Right lobe of liver (tissue), 6 donors: ENCODE results near the gene TRIOBP. TPM values are rescaled to one million over a fixed set of nuclear protein-coding genes. Genes with fewer than 3 reads are reported as not detected.

ENCODE experiments used
- ATAC-seq, 4 donors: fragments of 200-7000 bp; cut with Tn5 transposase; one replicate each; pipeline ENCODE4 v1.9.1; 2020; ENCODE audit warnings: mild to moderate bottlenecking in 4 of 4, moderate library complexity in 4 of 4
- DNase-seq, 3 donors: peaks; one replicate each; pipeline ENCODE4 v3.0.0-alpha.2; 2020
- H3K27ac ChIP-seq, 3 donors: fragments of 200-600 bp; one replicate each; pipeline ENCODE4 v1.8.0; 2022
- H3K27me3 ChIP-seq, 2 donors: fragments of 200-600 bp; one replicate each; pipeline ENCODE4 v1.8.0; 2022
- H3K36me3 ChIP-seq, 4 donors: fragments of 200-600 bp; sonication (generic) in 1 of 4; one replicate each; pipeline versions ENCODE4 v1.5.1 to v1.8.0; 2017 to 2022; ENCODE audit warnings: control low read depth in 1 of 4
- H3K4me1 ChIP-seq, 4 donors: fragments of 200-600 bp; sonication (generic) in 1 of 4; one replicate each; pipeline versions ENCODE4 v1.5.1 to v1.8.0; 2017 to 2022; ENCODE audit warnings: control low read depth in 1 of 4
- H3K4me3 ChIP-seq, 3 donors: fragments of 200-600 bp; one replicate each; pipeline ENCODE4 v1.8.0; 2022
- H3K9me3 ChIP-seq, 4 donors: fragments of 200-600 bp; sonication (generic) in 1 of 4; one replicate each; pipeline versions ENCODE4 v1.5.1 to v1.8.0; 2017 to 2022; ENCODE audit warnings: control low read depth in 1 of 4
- CTCF ChIP-seq, 4 donors: fragments of 200-600 bp in 3 of 4; fragments of 450-650 bp in 1 of 4; IDR thresholded peaks; one replicate each; pipeline versions ENCODE4 v1.5.1 to v1.8.0; 2016 to 2022; ENCODE audit warnings: antibody characterized with exemption in 4 of 4, mild to moderate bottlenecking in 2 of 4
- POLR2A ChIP-seq: fragments of 450-650 bp; IDR thresholded peaks from one replicate; pipeline ENCODE4 v1.6.1; 2017; ENCODE audit warnings: antibody characterized with exemption, mild to moderate bottlenecking
- WGBS: methylation state at CpG from one replicate; pipeline ENCODE4 v1.1.6; 2018; ENCODE audit warnings: low coverage, low lambda C conversion rate; ENCODE audit not compliant: insufficient coverage; ENCODE audit errors: missing lambda C conversion rate; 5-methylcytosine and 5-hydroxymethylcytosine counted together
- intact Hi-C, 2 donors: fragments of 100-400 bp; cut with DNase I; formaldehyde crosslinking; loops; one replicate each; pipeline versions ENCODE4 v1.11.2 to v1.14.1; 2022
- total RNA-seq, 6 experiments: library from RNA; depleted of rRNA in 2 of 6; stranded (reverse); fragments of >200 nt in 2 of 6; fragmentation: NEBNext Ultra II Directional in 3 of 6; extraction: Animal tissue kit (Norgen Biotek cat#: 25700) in 3 of 6; gene quantifications; one replicate each; pipeline versions ENCODE4 v1.1.0 to v1.2.4, GENCODE V29; 2016 to 2023
- donor health status: DM: no; HTN: yes; CAD: no.
- donor health status: DM: no; HTN: no; CAD: no.
- donor health status: DM: no; HTN: no; CAD: no.
- donor health status: DM: no; HTN: yes; CAD: no.
- donor health status: DM: no; HTN: yes; CAD: no.

The TRIOBP gene
- total RNA-seq, 6 experiments from 2014 or later: 11.7 to 22.8 (median 20.7) TPM

DNA sequence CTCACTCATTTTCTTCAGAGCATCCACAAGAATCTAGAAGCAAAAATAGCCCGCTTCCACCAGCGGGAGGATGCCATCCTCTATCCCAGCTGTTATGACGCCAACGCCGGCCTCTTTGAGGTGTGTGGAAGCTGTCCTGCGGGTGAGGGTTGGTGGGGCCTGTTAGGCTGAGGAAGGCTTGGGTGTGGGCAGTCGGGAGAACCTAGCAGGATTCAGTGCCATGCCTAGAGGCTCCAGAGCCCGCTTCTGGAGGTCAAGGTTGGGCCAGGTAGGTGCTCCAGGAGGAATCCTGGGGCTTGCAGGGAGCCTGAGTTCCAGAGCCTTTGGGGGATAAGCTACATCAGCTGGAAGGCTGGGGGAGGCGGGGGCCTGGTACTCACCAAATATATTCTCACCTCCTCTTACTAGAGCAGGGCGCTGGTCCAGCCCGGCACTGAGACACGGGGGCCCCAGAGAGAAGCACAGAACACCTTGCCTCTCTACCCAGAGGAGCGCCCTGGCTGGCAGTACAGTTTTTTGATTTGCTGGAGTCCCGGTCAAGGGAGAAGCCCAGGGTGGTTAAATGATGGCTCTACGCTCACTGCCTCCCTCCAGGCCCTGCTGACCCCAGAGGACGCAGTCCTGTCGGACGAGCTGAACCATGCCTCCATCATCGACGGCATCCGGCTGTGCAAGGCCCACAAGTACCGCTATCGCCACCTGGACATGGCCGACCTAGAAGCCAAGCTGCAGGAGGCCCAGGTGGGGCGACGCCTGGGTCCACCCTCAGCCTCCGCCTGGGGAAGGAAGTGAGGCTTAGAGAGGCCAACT lies 116.2 kb downstream of the TRIOBP start:
- intact Hi-C loops: no loop called here
- no peak for DNase-seq
- no peak for TF ChIP-seq CTCF (IDR thresholded peaks at IDR 0.05)
- 90% methylated on average over 5 of the region's 27 CpGs for WGBS
- Histone ChIP-seq H3K9me3 (no peaks in the 10 kb centered on the region), H3K4me1 (peaks cover 0 to 42% (median 18%) of the 10 kb centered on the region in 4 donors), H3K27me3 (no peaks in the 10 kb centered on the region), H3K27ac (no peak overlapping the region), H3K36me3 (peaks cover 0 to 19% (median 0%) of the 10 kb centered on the region in 4 donors), H3K4me3 (no peak overlapping the region)
- ATAC-seq: no peak

DNA sequence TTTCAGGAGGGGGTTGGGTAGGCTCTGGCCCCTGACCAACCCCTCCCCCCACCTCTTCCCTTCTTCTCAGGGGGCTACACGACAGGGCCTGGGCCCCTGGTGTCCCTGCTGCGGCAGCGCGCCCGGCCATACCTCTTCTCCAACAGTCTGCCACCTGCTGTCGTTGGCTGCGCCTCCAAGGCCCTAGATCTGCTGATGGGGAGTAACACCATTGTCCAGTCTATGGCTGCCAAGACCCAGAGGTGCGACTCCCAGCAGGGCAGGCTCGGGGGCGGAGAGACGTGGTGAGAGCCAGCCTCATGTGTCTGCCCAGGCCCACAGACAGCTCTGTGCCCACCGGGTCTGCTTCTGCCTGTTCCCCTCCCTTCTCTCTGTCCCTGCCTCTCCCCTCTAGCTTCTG lies 118.7 kb downstream of the TRIOBP start:
- DNase-seq (peak in 1 of 3 donors; percentile 26), ATAC-seq (no peak)
- Histone ChIP-seq H3K4me1 (peaks cover 0 to 34% (median 20%) of the 10 kb centered on the region in 4 donors), H3K27ac (no peak overlapping the region), H3K9me3 (no peaks in the 10 kb centered on the region), H3K4me3 (no peak overlapping the region), H3K36me3 (peaks cover 0 to 19% (median 0%) of the 10 kb centered on the region in 4 donors), H3K27me3 (no peaks in the 10 kb centered on the region)
- intact Hi-C loops: loop anchor here (5.0 kb wide), 1 partner anchor 47 kb away; no protein-coding TSS in a partner anchor
- TF ChIP-seq POLR2A (no peak), CTCF (IDR thresholded peaks at IDR 0.05) (no peak)
- 76% methylated on average over 5 of the region's 12 CpGs for WGBS

DNA sequence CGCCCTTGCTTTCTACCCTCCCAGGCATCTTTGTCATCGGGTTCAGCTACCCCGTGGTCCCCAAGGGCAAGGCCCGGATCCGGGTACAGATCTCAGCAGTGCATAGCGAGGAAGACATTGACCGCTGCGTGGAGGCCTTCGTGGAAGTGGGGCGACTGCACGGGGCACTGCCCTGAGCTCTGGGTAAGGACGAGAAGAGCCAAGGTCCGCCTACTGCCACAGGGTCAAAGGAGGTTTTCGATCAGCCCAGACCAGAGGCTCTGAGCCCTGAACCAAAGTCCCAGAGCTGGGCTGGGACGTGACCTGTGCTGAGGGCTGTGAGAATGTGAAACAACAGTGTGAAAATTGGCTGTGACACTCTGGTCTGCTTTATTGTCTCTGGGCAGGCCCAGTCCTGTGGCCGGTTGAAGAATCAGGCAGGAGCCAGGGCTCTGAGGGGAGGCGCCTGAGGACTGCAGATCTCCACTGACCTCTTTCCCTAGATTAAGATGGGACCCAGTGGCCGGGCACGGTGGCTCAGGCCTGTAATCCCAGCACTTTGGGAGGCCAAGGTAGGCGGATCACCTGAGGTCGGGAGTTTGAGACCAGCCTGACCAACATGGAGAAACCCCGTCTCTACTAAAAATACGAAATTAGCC lies 119.8 kb downstream of the TRIOBP start:
- no peaks in the 10 kb centered on the region for H3K27me3 ChIP-seq
- H3K27ac ChIP-seq: peak overlapping the region in 2 of 3 donors; percentile 57 to 62
- peak; percentile 63 to 89 (median 87) for DNase-seq
- H3K36me3 ChIP-seq: peaks cover 0 to 19% (median 0%) of the 10 kb centered on the region in 4 donors
- intact Hi-C loops: loop anchor here (5.0 kb wide), 1 partner anchor 46 kb away; no protein-coding TSS in a partner anchor
- TF ChIP-seq CTCF (IDR thresholded peaks at IDR 0.05) (no peak), POLR2A (no peak)
- no peak overlapping the region for H3K4me3 ChIP-seq
- no peaks in the 10 kb centered on the region for H3K9me3 ChIP-seq
- peaks cover 0 to 34% (median 20%) of the 10 kb centered on the region in 4 donors for H3K4me1 ChIP-seq
- WGBS: 53% methylated on average over 3 of the region's 23 CpGs
- peak; percentile 65 to 86 (median 79) for ATAC-seq

DNA sequence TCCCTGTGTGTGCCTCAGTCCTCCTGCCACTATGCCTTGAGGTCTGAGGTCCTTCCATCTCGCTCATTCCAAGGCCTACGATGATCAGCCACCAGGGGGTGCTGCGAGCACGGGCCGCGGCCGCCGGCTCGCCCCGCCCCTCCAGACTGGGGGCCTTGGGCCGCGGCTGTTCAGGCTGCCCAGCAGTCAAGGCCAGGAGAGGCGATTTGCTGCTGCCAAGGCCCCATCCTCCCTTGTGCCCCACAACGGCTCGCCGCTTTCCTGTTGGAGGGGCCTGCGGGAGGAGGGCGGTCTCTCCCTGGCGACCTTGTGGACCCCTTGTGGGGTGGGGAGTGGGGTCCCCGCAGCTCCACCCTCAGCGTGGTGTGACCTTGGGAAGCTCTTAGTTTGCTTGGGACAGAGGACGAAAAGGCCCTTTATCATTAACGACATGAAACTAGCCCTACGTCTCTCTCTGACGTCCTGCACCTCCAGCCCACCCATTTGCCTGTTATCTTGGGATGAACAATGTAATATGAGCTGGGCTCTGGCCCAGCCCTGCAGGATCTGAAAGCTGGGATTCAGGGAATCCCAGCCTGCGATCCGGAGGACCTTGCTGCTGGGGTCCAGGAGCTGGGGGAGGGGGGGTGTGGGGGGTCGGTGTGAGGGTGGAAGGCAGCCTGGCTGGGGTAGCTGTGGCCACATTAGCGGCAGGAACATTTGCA lies 121.0 kb downstream of the TRIOBP start:
- Histone ChIP-seq H3K9me3 (no peaks in the 10 kb centered on the region), H3K27me3 (no peaks in the 10 kb centered on the region), H3K4me3 (peak overlapping the region; percentile 19 to 39 (median 23)), H3K4me1 (peaks cover 0 to 34% (median 20%) of the 10 kb centered on the region in 4 donors), H3K27ac (no peak overlapping the region), H3K36me3 (peaks cover 0 to 19% (median 0%) of the 10 kb centered on the region in 4 donors)
- ATAC-seq (peak; percentile 82 to 86 (median 84)), DNase-seq (peak; percentile 82 to 84 (median 84))
- TF ChIP-seq CTCF (IDR thresholded peaks at IDR 0.05) (peak; percentile 95 to 98 (median 96)), POLR2A (no peak)
- intact Hi-C loops: loop anchor here (5.0 kb wide), 1 partner anchor 44 kb away; no protein-coding TSS in a partner anchor
- 0% methylated on average over 14 of the region's 29 CpGs for WGBS
